Neutrophil (primary cell): Measurements from ENCODE around the gene TNIK.

Experiments
- H3K27ac ChIP-seq: fragments of 200-600 bp; sonication (generic); 2 replicates; pipeline ENCODE4 v1.5.1; 2016; ENCODE audit warnings: mild to moderate bottlenecking, moderate library complexity
- H3K27me3 ChIP-seq: fragments of 200-600 bp; sonication (generic); 2 replicates; pipeline ENCODE4 v1.6.0; 2016; ENCODE audit warnings: mild to moderate bottlenecking
- H3K36me3 ChIP-seq: fragments of 200-600 bp; sonication (generic); 2 replicates; pipeline ENCODE4 v1.5.1; 2017
- H3K4me1 ChIP-seq, 2 experiments: fragments of 200-600 bp in 1 of 2; sonication (generic) in 1 of 2; 1 replicate in 1 of 2; 2 replicates in 1 of 2; pipeline versions ENCODE4 v1.5.1 to v1.6.1; 2013 to 2016; ENCODE audit warnings: low read depth in 1 of 2, low read length in 1 of 2, mild to moderate bottlenecking in 1 of 2, moderate library complexity in 1 of 2; ENCODE audit not compliant: control insufficient read depth in 1 of 2, insufficient read depth in 1 of 2
- H3K4me3 ChIP-seq, 2 experiments: fragments of 200-600 bp in 1 of 2; sonication (generic) in 1 of 2; 1 replicate in 1 of 2; 2 replicates in 1 of 2; pipeline ENCODE4 v1.5.1; 2013 to 2016; ENCODE audit warnings: low read depth in 1 of 2, low read length in 1 of 2, mild to moderate bottlenecking in 1 of 2, moderate library complexity in 1 of 2
- H3K9me3 ChIP-seq: fragments of 200-600 bp; sonication (generic); 2 replicates; pipeline ENCODE4 v1.5.1; 2016
- TF ChIP-seq, protein P1 (sequence below): fragments of 200-600 bp; sonication (generic); IDR thresholded peaks from 2 replicates; pipeline ENCODE4 v1.5.1; 2016; ENCODE audit warnings: antibody characterized with exemption

The TNIK gene

DNA sequence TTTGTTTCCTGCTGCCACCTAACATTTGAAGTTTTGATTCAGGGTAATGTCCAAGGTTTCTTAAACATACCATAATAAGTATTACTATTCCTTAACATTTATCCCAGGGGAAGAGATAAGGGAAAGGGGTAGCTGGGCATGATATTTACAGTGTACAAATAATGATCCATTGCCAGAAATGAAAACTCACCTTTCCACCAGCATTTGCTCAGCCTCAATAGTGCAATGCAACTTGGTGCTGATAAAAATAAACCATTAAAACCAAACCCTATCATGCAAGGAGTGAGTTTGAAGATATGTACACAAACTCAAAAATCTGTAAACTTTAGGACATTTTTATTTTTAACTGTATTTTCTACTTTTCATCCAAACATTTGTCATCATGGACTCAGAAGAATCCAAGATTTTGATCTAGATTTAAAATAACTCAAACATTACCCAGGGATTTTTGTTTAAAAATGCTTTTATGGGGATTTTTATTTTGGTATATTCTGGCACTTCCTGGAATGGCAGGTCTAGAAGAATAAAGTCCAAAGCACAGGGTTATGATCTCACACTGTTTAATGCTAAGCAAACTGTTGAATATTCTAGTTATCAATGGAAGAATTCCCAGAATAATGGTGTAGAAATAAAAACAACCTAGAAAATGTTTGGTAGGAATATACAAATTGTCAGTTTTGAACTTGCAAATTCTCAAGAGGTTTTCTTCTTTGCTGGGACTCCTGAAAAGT lies 401.2 kb downstream of the TNIK start:
- no peaks in the 10 kb centered on the region for H3K4me1 ChIP-seq
- TF ChIP-seq, protein P1, sequence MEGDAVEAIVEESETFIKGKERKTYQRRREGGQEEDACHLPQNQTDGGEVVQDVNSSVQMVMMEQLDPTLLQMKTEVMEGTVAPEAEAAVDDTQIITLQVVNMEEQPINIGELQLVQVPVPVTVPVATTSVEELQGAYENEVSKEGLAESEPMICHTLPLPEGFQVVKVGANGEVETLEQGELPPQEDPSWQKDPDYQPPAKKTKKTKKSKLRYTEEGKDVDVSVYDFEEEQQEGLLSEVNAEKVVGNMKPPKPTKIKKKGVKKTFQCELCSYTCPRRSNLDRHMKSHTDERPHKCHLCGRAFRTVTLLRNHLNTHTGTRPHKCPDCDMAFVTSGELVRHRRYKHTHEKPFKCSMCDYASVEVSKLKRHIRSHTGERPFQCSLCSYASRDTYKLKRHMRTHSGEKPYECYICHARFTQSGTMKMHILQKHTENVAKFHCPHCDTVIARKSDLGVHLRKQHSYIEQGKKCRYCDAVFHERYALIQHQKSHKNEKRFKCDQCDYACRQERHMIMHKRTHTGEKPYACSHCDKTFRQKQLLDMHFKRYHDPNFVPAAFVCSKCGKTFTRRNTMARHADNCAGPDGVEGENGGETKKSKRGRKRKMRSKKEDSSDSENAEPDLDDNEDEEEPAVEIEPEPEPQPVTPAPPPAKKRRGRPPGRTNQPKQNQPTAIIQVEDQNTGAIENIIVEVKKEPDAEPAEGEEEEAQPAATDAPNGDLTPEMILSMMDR = no peak
- H3K27ac ChIP-seq = no peak overlapping the region
- no peaks in the 10 kb centered on the region for H3K27me3 ChIP-seq
- H3K9me3 ChIP-seq = no peaks in the 10 kb centered on the region
- H3K36me3 ChIP-seq = no peaks in the 10 kb centered on the region
- H3K4me3 ChIP-seq = no peak overlapping the region

DNA sequence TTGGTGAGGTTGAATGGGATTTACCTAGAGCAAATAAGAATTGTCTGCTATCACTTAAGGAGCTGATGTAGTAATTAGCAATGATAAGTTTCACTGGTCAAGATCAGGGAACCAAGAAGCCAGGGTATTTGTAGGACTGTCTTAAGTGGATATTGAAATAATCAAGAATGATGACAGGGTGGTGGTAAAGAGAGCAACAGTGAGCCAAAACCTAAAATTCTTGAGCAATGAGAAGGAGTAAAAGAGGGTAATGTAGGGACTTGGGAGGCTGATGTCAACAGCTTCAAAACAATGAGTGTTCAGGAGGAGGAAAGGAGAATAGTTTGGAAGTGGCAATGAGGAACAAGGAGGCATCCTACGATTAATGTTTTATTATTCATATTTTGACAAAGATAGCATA lies 402.1 kb downstream of the TNIK start:
- H3K27ac ChIP-seq = no peak overlapping the region
- TF ChIP-seq, protein P1 = no peak

DNA sequence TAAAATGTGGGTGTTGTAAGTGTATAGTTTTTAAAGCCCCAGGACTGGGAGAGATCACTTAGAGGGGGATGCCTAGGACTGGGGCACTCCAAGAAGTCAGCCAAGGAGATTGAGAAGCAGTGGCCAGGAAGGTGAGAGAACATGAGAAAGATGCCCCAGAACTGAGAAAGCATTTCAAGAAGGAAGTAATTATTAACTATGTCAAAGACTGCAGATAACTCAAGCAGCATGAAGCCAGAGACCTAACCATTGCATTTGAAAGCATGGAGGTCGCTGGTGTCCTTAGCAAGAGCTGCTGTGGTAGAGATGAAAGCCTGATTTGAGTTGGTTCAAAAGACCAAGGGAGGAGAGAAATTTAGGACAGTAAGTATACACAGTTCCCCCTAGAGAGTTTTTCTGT lies 403.1 kb downstream of the TNIK start:
- Histone ChIP-seq H3K4me1 (no peaks in the 10 kb centered on the region), H3K27me3 (no peaks in the 10 kb centered on the region), H3K27ac (no peak overlapping the region), H3K9me3 (no peaks in the 10 kb centered on the region), H3K36me3 (no peaks in the 10 kb centered on the region), H3K4me3 (no peak overlapping the region)
- TF ChIP-seq, protein P1 = no peak

More for the DNA sequence above, 402.1 kb downstream of the TNIK start:
- H3K4me3 ChIP-seq = no peak overlapping the region
- no peaks in the 10 kb centered on the region for H3K36me3 ChIP-seq
- H3K27me3 ChIP-seq = no peaks in the 10 kb centered on the region
- H3K4me1 ChIP-seq = no peaks in the 10 kb centered on the region
- no peaks in the 10 kb centered on the region for H3K9me3 ChIP-seq

DNA sequence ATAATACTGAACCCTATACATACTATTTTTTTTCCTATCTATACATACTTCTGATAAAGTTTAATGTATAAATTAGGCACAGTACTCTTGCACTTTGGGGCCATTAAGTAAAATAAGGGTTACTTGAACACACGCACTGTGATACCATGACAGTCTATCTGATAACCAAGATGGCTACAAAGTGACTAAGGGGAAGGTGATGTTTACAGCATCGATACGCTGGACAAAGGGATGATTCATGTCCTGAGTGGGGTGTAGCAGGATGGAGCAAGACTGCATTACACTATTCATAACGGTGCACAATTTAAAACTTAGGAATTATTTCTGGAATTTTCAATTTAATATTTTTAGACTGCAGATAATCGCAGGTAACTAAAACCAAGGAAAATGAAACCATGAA lies 403.7 kb downstream of the TNIK start:
- no peak overlapping the region for H3K4me3 ChIP-seq
- no peak overlapping the region for H3K27ac ChIP-seq
- TF ChIP-seq, protein P1 = no peak
- H3K36me3 ChIP-seq = no peaks in the 10 kb centered on the region
- H3K4me1 ChIP-seq = no peaks in the 10 kb centered on the region
- H3K27me3 ChIP-seq = no peaks in the 10 kb centered on the region
- no peaks in the 10 kb centered on the region for H3K9me3 ChIP-seq

DNA sequence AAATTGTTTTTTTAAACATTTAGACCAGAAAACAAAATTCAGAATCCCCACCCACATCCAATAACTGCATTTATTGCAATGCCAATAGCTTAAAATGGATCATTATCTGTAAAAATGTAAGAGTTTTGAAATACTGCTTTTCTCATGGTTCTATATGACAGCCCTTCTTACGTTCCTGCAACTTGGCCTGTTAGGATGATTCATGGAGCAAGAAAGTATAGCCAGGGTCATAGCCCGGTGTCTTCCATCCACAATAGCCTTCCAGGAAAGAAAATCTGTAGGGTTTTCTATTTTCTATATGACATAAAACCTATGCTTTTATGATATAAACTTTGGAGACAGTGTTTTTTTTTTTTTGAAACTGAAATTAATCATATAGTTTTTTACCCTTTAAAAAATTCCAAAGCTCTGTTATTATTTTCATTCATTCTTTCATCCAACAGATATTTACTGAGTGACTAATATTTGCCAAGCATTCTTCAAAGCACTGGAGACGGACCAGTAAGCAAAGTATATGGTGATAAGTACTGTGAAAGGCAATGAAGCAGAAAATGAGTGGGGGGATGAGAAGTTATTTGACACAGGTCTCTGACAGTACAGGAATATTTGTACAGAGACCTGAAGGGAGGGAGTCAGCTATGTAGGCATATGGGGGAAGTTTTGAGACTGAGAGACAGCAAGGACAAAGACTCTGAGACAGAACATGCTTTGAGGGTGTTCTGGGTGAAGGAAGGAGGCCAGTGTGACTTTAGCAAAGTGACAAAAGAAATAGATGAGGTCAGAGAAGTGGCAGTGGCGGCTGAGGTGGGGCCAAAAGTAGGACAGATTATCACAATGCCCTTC lies 404.6 kb downstream of the TNIK start:
- no peaks in the 10 kb centered on the region for H3K36me3 ChIP-seq
- H3K27ac ChIP-seq = no peak overlapping the region
- H3K4me3 ChIP-seq = no peak overlapping the region
- TF ChIP-seq, protein P1 = no peak
- H3K27me3 ChIP-seq = no peaks in the 10 kb centered on the region
- H3K9me3 ChIP-seq = no peaks in the 10 kb centered on the region
- no peaks in the 10 kb centered on the region for H3K4me1 ChIP-seq
